HCT116 (cell line): ENCODE results near the gene SRGAP1. TPM values are rescaled to one million over a fixed set of nuclear protein-coding genes. Genes with fewer than 3 reads are reported as not detected.
A peak's percentile ranks its signal among the peaks of the same experiment; 100 is the strongest.
"Not testable (repeated sequence)": the region's sequence is repeated elsewhere in the genome, so short reads cannot be mapped to it uniquely, and the experiment has no call there.

ENCODE experiments used
- ATAC-seq: fragments of 200-7000 bp; cut with Tn5 transposase; 2 replicates; pipeline ENCODE4 v1.9.1; 2020; ENCODE audit warnings: mild to moderate bottlenecking, moderate library complexity
- BruUV-seq: library from RNA; stranded (reverse); fragments of 400-500 nt; replicated peaks from 2 replicates; lab custom pipeline; 2021; lab: Mats Ljungman, UMichigan
- CTCF ChIA-PET: fragments of 300-600 bp; sonication (Branson Sonifier 250); formaldehyde crosslinking; loops from one replicate; lab custom pipeline; 2021; ENCODE audit warnings: antibody characterized with exemption; lab: Charles Lee
- POLR2A ChIA-PET: fragments of 300-600, 350-600 bp; sonication (Branson Sonifier 250); formaldehyde crosslinking; loops from one replicate; lab custom pipeline; 2021; ENCODE audit warnings: antibody characterized with exemption; lab: Charles Lee
- RAD21 ChIA-PET, 2 experiments: fragments of 300-600 bp; sonication (Branson Sonifier 250); formaldehyde crosslinking; loops; one replicate each; lab custom pipeline; 2023; ENCODE audit warnings: low total read pairs in 2 of 2; ENCODE audit not compliant: uncharacterized antibody in 2 of 2, unreplicated experiment in 2 of 2, low non-redundant PET in 1 of 2; lab: Charles Lee
- DNase-seq: peaks from one replicate; pipeline ENCODE4 v3.0.0-alpha.2; 2010; ENCODE audit warnings: low read depth, low spot score
- H2AFZ ChIP-seq: fragments of 200-600 bp; shearing (Covaris generic), sonication (generic); 2 replicates; pipeline ENCODE4 v1.6.1; 2017; ENCODE audit warnings: low read depth, mixed run types, mixed read lengths, antibody characterized with exemption, low read length; ENCODE audit not compliant: poor library complexity, severe bottlenecking
- H3K27ac ChIP-seq: 2 replicates; pipeline ENCODE4 v1.5.1; 2012; ENCODE audit warnings: low read depth, low read length
- H3K27me3 ChIP-seq: fragments of 200-600 bp; sonication (generic); 2 replicates; pipeline ENCODE4 v1.6.1; 2016; ENCODE audit warnings: mixed run types, low read length, mixed read lengths; ENCODE audit not compliant: insufficient read depth
- H3K36me3 ChIP-seq, 2 experiments: fragments of 200-500 bp in 1 of 2; fragments of 200-600 bp in 1 of 2; sonication (Bioruptor generic) in 1 of 2; sonication (generic) in 1 of 2; 2 replicates each; pipeline versions ENCODE4 v1.5.1 to v1.6.1; 2014 to 2016; ENCODE audit warnings: low read length in 2 of 2, inconsistent platforms in 1 of 2, mixed read lengths in 1 of 2, mixed run types in 1 of 2; ENCODE audit not compliant: insufficient read depth in 2 of 2, control insufficient read depth in 1 of 2
- H3K4me1 ChIP-seq, 2 experiments: fragments of 200-600 bp in 1 of 2; sonication (generic) in 1 of 2; 2 replicates each; pipeline versions ENCODE4 v1.5.1 to v1.6.1; 2012 to 2017; ENCODE audit warnings: low read length in 2 of 2, inconsistent platforms in 1 of 2, mild to moderate bottlenecking in 1 of 2, mixed read lengths in 1 of 2, mixed run types in 1 of 2, moderate library complexity in 1 of 2; ENCODE audit not compliant: insufficient read depth in 2 of 2, control insufficient read depth in 1 of 2
- H3K4me2 ChIP-seq: fragments of 200-600 bp; sonication (generic); 2 replicates; pipeline ENCODE4 v1.6.1; 2017; ENCODE audit warnings: mixed run types, low read length, mixed read lengths
- H3K4me3 ChIP-seq, 2 experiments: fragments of 200-600 bp in 1 of 2; sonication (generic) in 1 of 2; replicated peaks in 1 of 2; 2 replicates each; pipeline ENCODE4 v1.5.1; 2011 to 2016; ENCODE audit warnings: low read length in 2 of 2, control low read depth in 1 of 2, low read depth in 1 of 2, mild to moderate bottlenecking in 1 of 2, mixed read lengths in 1 of 2, mixed run types in 1 of 2
- H3K79me2 ChIP-seq: fragments of 200-600 bp; sonication (generic); 2 replicates; pipeline ENCODE4 v1.6.1; 2017; ENCODE audit warnings: mild to moderate bottlenecking, mixed run types, low read length, moderate library complexity, mixed read lengths; ENCODE audit not compliant: insufficient read depth
- H3K9ac ChIP-seq: fragments of 200-600 bp; sonication (generic); 2 replicates; pipeline ENCODE4 v1.6.1; 2016; ENCODE audit warnings: low read length, mixed read lengths
- H3K9me2 ChIP-seq: fragments of 200-600 bp; sonication (generic), shearing (Covaris generic); 2 replicates; pipeline ENCODE4 v1.6.1; 2017; ENCODE audit warnings: mixed run types, mild to moderate bottlenecking, moderate library complexity; ENCODE audit not compliant: insufficient read depth
- H3K9me3 ChIP-seq, 2 experiments: fragments of 200-500 bp in 1 of 2; fragments of 200-600 bp in 1 of 2; sonication (Bioruptor generic) in 1 of 2; sonication (generic) in 1 of 2; 2 replicates each; pipeline ENCODE4 v1.6.1; 2014 to 2017; ENCODE audit warnings: low read length in 2 of 2, mixed read lengths in 2 of 2, inconsistent platforms in 1 of 2, low read depth in 1 of 2, mild to moderate bottlenecking in 1 of 2, mixed run types in 1 of 2, moderate library complexity in 1 of 2; ENCODE audit not compliant: control insufficient read depth in 1 of 2, insufficient read depth in 1 of 2
- H4K20me1 ChIP-seq: fragments of 200-600 bp; sonication (generic), shearing (Covaris generic); 2 replicates; pipeline ENCODE4 v1.6.1; 2017; ENCODE audit warnings: mixed run types, mild to moderate bottlenecking, moderate library complexity; ENCODE audit not compliant: insufficient read depth
- ATF3 ChIP-seq: IDR thresholded peaks from 2 replicates; pipeline ENCODE4 v1.6.1; 2012
- CEBPB ChIP-seq: IDR thresholded peaks from 2 replicates; pipeline ENCODE4 v1.6.1; 2012; ENCODE audit warnings: low read depth
- CTCF ChIP-seq, 3 experiments: fragments of 200-600 bp in 1 of 3; sonication (generic) in 1 of 3; IDR thresholded peaks in 2 of 3; conservative IDR thresholded peaks in 1 of 3; 2 replicates each; pipeline ENCODE4 v1.5.1; 2012 to 2017; ENCODE audit warnings: low read depth in 2 of 3, low read length in 2 of 3, antibody characterized with exemption in 1 of 3, borderline replicate concordance in 1 of 3, control low read depth in 1 of 3, mild to moderate bottlenecking in 1 of 3, mixed read lengths in 1 of 3, mixed run types in 1 of 3, moderate library complexity in 1 of 3; ENCODE audit not compliant: insufficient read depth in 1 of 3
- EGR1 ChIP-seq: IDR thresholded peaks from 2 replicates; pipeline ENCODE4 v1.6.1; 2012; ENCODE audit warnings: low read depth
- EZH2 ChIP-seq: fragments of 200-600 bp; sonication (generic); IDR thresholded peaks from 2 replicates; pipeline ENCODE4 v1.6.1; 2017; ENCODE audit warnings: antibody characterized with exemption, mixed run types
- RAD21 ChIP-seq: IDR thresholded peaks from 2 replicates; pipeline ENCODE4 v1.6.1; 2012; ENCODE audit warnings: low read depth, mild to moderate bottlenecking
- SIN3A ChIP-seq: IDR thresholded peaks from 2 replicates; pipeline ENCODE4 v1.6.1; 2012; ENCODE audit warnings: low read depth
- SRF ChIP-seq: IDR thresholded peaks from 2 replicates; pipeline ENCODE4 v1.6.1; 2012; ENCODE audit warnings: low read depth
- TCF7L2 ChIP-seq: IDR thresholded peaks from 2 replicates; pipeline ENCODE4 v1.7.0; 2011; ENCODE audit warnings: borderline replicate concordance, inconsistent platforms; ENCODE audit not compliant: insufficient read depth, insufficient read length; ENCODE audit errors: extremely low read depth
- ZBTB33 ChIP-seq: IDR thresholded peaks from 2 replicates; pipeline ENCODE4 v1.6.1; 2011; ENCODE audit warnings: mild to moderate bottlenecking, low read length, moderate library complexity; ENCODE audit not compliant: insufficient replicate concordance; ENCODE audit errors: extremely low read depth
- intact Hi-C: fragments of 100-400 bp; cut with micrococcal nuclease; formaldehyde crosslinking; loops from 2 replicates; pipeline ENCODE4 v1.10.0; 2022
- total RNA-seq: library from RNA; stranded (reverse); gene quantifications from one replicate; pipeline ENCODE4 v1.2.1, GENCODE V29; 2021; ENCODE audit not compliant: unreplicated experiment

SRGAP1 gene
- total RNA-seq, 1 experiment from 2014 or later: 16.6 TPM

- DNase-seq, BruUV-seq, ATAC-seq, H3K4me3 ChIP-seq, H3K9ac ChIP-seq, H3K27ac ChIP-seq, H3K36me3 ChIP-seq, H4K20me1 ChIP-seq, H3K9me3 ChIP-seq, H3K27me3 ChIP-seq, H3K9me2 ChIP-seq: not testable (repeated sequence)
- H3K4me1 ChIP-seq: peaks cover 7 to 25% of the 10 kb centered on the region in 2 experiments; a peak in 3 of 4 replicates
- peak overlapping the region; percentile 84 for H2AFZ ChIP-seq
- POLR2A ChIA-PET: interaction anchor here (1.1 kb wide), 1 partner anchor 12 kb away, joined by 3 read pairs; no protein-coding TSS in a partner anchor
- peaks cover 35% of the 10 kb centered on the region for H3K79me2 ChIP-seq
- H3K4me2 ChIP-seq: peak overlapping the region; percentile 91
- intact Hi-C loops: loop anchor here (1.0 to 10.0 kb wide), 4 partner anchors 132 to 565 kb away; no protein-coding TSS in a partner anchor
- RAD21 ChIA-PET: interaction anchor here in 1 of 2 experiments (0.6 kb wide), 1 partner anchor 414 kb away, joined by 3 read pairs; no protein-coding TSS in a partner anchor
- CTCF ChIA-PET: interaction anchor here (1.2 to 2.6 kb wide), 2 partner anchors 339 to 394 kb away, joined by 7 to 11 read pairs; no protein-coding TSS in a partner anchor
Observed at GRCh38 chr12:63842750-63843149, 1.8 kb upstream of the SRGAP1 start.

- ChIA-PET CTCF (interaction anchor here (0.6 to 2.6 kb wide), 4 partner anchors 10 to 394 kb away, joined by 3 to 11 read pairs (median 8); no protein-coding TSS in a partner anchor), RAD21 (interaction anchor here in 1 of 2 experiments (1.2 kb wide), 1 partner anchor 414 kb away, joined by 11 read pairs; no protein-coding TSS in a partner anchor), POLR2A (interaction anchor here (1.1 kb wide), 1 partner anchor 11 kb away, joined by 3 read pairs; no protein-coding TSS in a partner anchor)
- Histone ChIP-seq H3K4me3 (peak overlapping the region; percentile 44 to 97), H3K4me2 (peak overlapping the region; percentile 91), H3K9me2 (no peaks in the 10 kb centered on the region), H2AFZ (peak overlapping the region; percentile 84), H3K9me3 (no peaks in the 10 kb centered on the region), H3K79me2 (peaks cover 40% of the 10 kb centered on the region), H3K9ac (peak overlapping the region; percentile 85; the same call in 1 of the 2 replicates), H4K20me1 (no peaks in the 10 kb centered on the region), H3K27ac (peak overlapping the region; percentile 80; the same call in 1 of the 2 replicates), H3K27me3 (no peaks in the 10 kb centered on the region), H3K4me1 (peaks cover 7 to 25% of the 10 kb centered on the region in 2 experiments; a peak in 3 of 4 replicates), H3K36me3 (no peaks in the 10 kb centered on the region)
- ATAC-seq: no peak
- intact Hi-C loops: loop anchor here (1.0 to 10.0 kb wide), 4 partner anchors 132 to 564 kb away; no protein-coding TSS in a partner anchor
- no peak for DNase-seq
- BruUV-seq: TSS peak; percentile 89
- no peak for TF ChIP-seq TCF7L2
- TF ChIP-seq EZH2: no peak
- TF ChIP-seq EGR1: no peak
- no peak for TF ChIP-seq SRF
- TF ChIP-seq ZBTB33: no peak
- no peak for TF ChIP-seq SIN3A
- TF ChIP-seq RAD21: no peak
- TF ChIP-seq ATF3: no peak
- no peak for TF ChIP-seq CTCF (IDR thresholded peaks at IDR 0.05 in 2 of 3, conservative IDR thresholded peaks at IDR 0.05 in 1 of 3; ENCODE audit: borderline replicate concordance in 1 of 3, insufficient read depth in 1 of 3, low read depth in 2 of 3, low read length in 2 of 3)
- TF ChIP-seq CEBPB: no peak
Observed at GRCh38 chr12:63843254-63843720, 1.2 kb upstream of the SRGAP1 start.
